ENCODE results near the gene AP3B1. TPM values are rescaled to one million over a fixed set of nuclear protein-coding genes. Genes with fewer than 3 reads are reported as not detected.

Gene AP3B1
- total RNA-seq, 1 experiment from 2014 or later = 45.3 TPM

- H3K9me3 ChIP-seq (ENCODE audit: low read depth, low read length, poor library complexity, severe bottlenecking) = no peaks in the 10 kb centered on the region
- DNase-seq (ENCODE audit: low spot score) = no peak
Observed at GRCh38 chr5:78112931-78113330, 181.6 kb downstream of the AP3B1 start.

GRCh38 chr5:78109891-78110324, 184.6 kb downstream of the AP3B1 start:
- H3K9me3 ChIP-seq (ENCODE audit: low read depth, low read length, poor library complexity, severe bottlenecking) = no peaks in the 10 kb centered on the region
- H3K27me3 ChIP-seq (replicated peaks; ENCODE audit: insufficient read depth, low read depth, low read length, poor library complexity) = no peaks in the 10 kb centered on the region
- POLR2A ChIA-PET (ENCODE audit: low non-redundant PET) = no interaction called here
- TF ChIP-seq, protein P1, sequence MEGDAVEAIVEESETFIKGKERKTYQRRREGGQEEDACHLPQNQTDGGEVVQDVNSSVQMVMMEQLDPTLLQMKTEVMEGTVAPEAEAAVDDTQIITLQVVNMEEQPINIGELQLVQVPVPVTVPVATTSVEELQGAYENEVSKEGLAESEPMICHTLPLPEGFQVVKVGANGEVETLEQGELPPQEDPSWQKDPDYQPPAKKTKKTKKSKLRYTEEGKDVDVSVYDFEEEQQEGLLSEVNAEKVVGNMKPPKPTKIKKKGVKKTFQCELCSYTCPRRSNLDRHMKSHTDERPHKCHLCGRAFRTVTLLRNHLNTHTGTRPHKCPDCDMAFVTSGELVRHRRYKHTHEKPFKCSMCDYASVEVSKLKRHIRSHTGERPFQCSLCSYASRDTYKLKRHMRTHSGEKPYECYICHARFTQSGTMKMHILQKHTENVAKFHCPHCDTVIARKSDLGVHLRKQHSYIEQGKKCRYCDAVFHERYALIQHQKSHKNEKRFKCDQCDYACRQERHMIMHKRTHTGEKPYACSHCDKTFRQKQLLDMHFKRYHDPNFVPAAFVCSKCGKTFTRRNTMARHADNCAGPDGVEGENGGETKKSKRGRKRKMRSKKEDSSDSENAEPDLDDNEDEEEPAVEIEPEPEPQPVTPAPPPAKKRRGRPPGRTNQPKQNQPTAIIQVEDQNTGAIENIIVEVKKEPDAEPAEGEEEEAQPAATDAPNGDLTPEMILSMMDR (conservative IDR thresholded peaks at IDR 0.05; ENCODE audit: low read depth, low read length) = no peak
- TF ChIP-seq EZH2 (IDR thresholded peaks at IDR 0.05; ENCODE audit: borderline replicate concordance, low read depth, low read length, poor library complexity, severe bottlenecking) = no peak
- no peak overlapping the region for H3K4me3 ChIP-seq (ENCODE audit: low read depth, low read length, poor library complexity, severe bottlenecking)
- intact Hi-C loops (cut with micrococcal nuclease; ENCODE audit: unreplicated experiment) = no loop called here
- H3K4me1 ChIP-seq (ENCODE audit: insufficient read depth, low read length, poor library complexity, severe bottlenecking) = no peaks in the 10 kb centered on the region
- CTCF ChIA-PET = no interaction called here
- BruUV-seq (replicated peaks) = no TSS peak
- H3K36me3 ChIP-seq (ENCODE audit: insufficient read depth, low read length, poor library complexity, severe bottlenecking) = no peaks in the 10 kb centered on the region
- no peak overlapping the region for H3K27ac ChIP-seq (ENCODE audit: low read depth, low read length, poor library complexity, severe bottlenecking)
- no peak for DNase-seq (ENCODE audit: low spot score)

More at GRCh38 chr5:78112931-78113330, 181.6 kb downstream of the AP3B1 start:
- no peak overlapping the region for H3K4me3 ChIP-seq (ENCODE audit: low read depth, low read length, poor library complexity, severe bottlenecking)
- H3K4me1 ChIP-seq (ENCODE audit: insufficient read depth, low read length, poor library complexity, severe bottlenecking) = no peaks in the 10 kb centered on the region
- H3K36me3 ChIP-seq (ENCODE audit: insufficient read depth, low read length, poor library complexity, severe bottlenecking) = no peaks in the 10 kb centered on the region
- no TSS peak for BruUV-seq (replicated peaks)
- POLR2A ChIA-PET (ENCODE audit: low non-redundant PET) = no interaction called here
- no peak overlapping the region for H3K27ac ChIP-seq (ENCODE audit: low read depth, low read length, poor library complexity, severe bottlenecking)
- no peak for TF ChIP-seq EZH2 (IDR thresholded peaks at IDR 0.05; ENCODE audit: borderline replicate concordance, low read depth, low read length, poor library complexity, severe bottlenecking)
- TF ChIP-seq, protein P1 (conservative IDR thresholded peaks at IDR 0.05; ENCODE audit: low read depth, low read length) = no peak
- H3K27me3 ChIP-seq (replicated peaks; ENCODE audit: insufficient read depth, low read depth, low read length, poor library complexity) = no peaks in the 10 kb centered on the region
- intact Hi-C loops (cut with micrococcal nuclease; ENCODE audit: unreplicated experiment) = no loop called here
- CTCF ChIA-PET = no interaction called here

- no peaks in the 10 kb centered on the region for H3K9me3 ChIP-seq (ENCODE audit: low read depth, low read length, poor library complexity, severe bottlenecking)
- intact Hi-C loops (cut with micrococcal nuclease; ENCODE audit: unreplicated experiment) = no loop called here
- DNase-seq (ENCODE audit: low spot score) = no peak
- CTCF ChIA-PET = no interaction called here
- no peak for TF ChIP-seq EZH2 (IDR thresholded peaks at IDR 0.05; ENCODE audit: borderline replicate concordance, low read depth, low read length, poor library complexity, severe bottlenecking)
- TF ChIP-seq, protein P1 (conservative IDR thresholded peaks at IDR 0.05; ENCODE audit: low read depth, low read length) = no peak
- POLR2A ChIA-PET (ENCODE audit: low non-redundant PET) = no interaction called here
- no peak overlapping the region for H3K27ac ChIP-seq (ENCODE audit: low read depth, low read length, poor library complexity, severe bottlenecking)
- H3K36me3 ChIP-seq (ENCODE audit: insufficient read depth, low read length, poor library complexity, severe bottlenecking) = no peaks in the 10 kb centered on the region
- no peaks in the 10 kb centered on the region for H3K27me3 ChIP-seq (replicated peaks; ENCODE audit: insufficient read depth, low read depth, low read length, poor library complexity)
- H3K4me3 ChIP-seq (ENCODE audit: low read depth, low read length, poor library complexity, severe bottlenecking) = no peak overlapping the region
- H3K4me1 ChIP-seq (ENCODE audit: insufficient read depth, low read length, poor library complexity, severe bottlenecking) = peaks cover 5% of the 10 kb centered on the region
- BruUV-seq (replicated peaks) = no TSS peak
Observed at GRCh38 chr5:78108564-78108963, 185.9 kb downstream of the AP3B1 start.
